Activated CD4-positive, alpha-beta T cell treated with anti-CD3 and anti-CD28 coated beads for 36 hours (primary cell): ENCODE results near the gene DOCK9. TPM values are rescaled to one million over a fixed set of nuclear protein-coding genes. Genes with fewer than 3 reads are reported as not detected.

Experiments used
- ATAC-seq: fragments of 200-7000 bp; cut with Tn5 transposase; one replicate; pipeline ENCODE4 v1.10.0; 2021; ENCODE audit warnings: mild to moderate bottlenecking, moderate library complexity
- CTCF ChIA-PET: fragments of 350-600 bp; sonication (Branson Sonifier 250); formaldehyde crosslinking; loops from one replicate; lab custom pipeline; 2021; ENCODE audit warnings: antibody characterized with exemption; lab: Charles Lee
- POLR2A ChIA-PET: fragments of 350-600 bp; sonication (Branson Sonifier 250); formaldehyde crosslinking; loops from one replicate; lab custom pipeline; 2021; ENCODE audit warnings: antibody characterized with exemption, inconsistent platforms; lab: Charles Lee
- DNase-seq: peaks from one replicate; pipeline ENCODE4 v3.0.0-alpha.2; 2020
- H3K27ac Mint-ChIP-seq: one replicate; pipeline ENCODE4 v1.8.0; 2021; ENCODE audit warnings: mixed read lengths
- H3K27me3 Mint-ChIP-seq: one replicate; pipeline ENCODE4 v1.8.0; 2021; ENCODE audit warnings: mixed read lengths
- H3K36me3 Mint-ChIP-seq: one replicate; pipeline ENCODE4 v1.8.0; 2021; ENCODE audit warnings: low read depth, mixed read lengths
- H3K4me1 Mint-ChIP-seq: one replicate; pipeline ENCODE4 v1.8.0; 2021; ENCODE audit warnings: mixed read lengths
- H3K4me3 Mint-ChIP-seq: one replicate; pipeline ENCODE4 v1.8.0; 2021; ENCODE audit warnings: mild to moderate bottlenecking, moderate library complexity, mixed read lengths
- H3K9me3 Mint-ChIP-seq: one replicate; pipeline ENCODE4 v1.8.0; 2021; ENCODE audit warnings: low read depth, mixed read lengths
- intact Hi-C, 2 experiments: fragments of 100-400 bp; cut with DNase I in 1 of 2; cut with micrococcal nuclease in 1 of 2; formaldehyde crosslinking; loops; one replicate each; pipeline versions ENCODE4 v1.14.2 to v1.15.1; 2022 to 2024; cut with DNase I, micrococcal nuclease
- total RNA-seq, 2 experiments: library from RNA; stranded (reverse); gene quantifications; one replicate each; pipeline ENCODE4 v1.2.3, GENCODE V29; 2021

DOCK9 gene
- total RNA-seq, 2 experiments from 2014 or later = 36.0 to 42.6 TPM

DNA sequence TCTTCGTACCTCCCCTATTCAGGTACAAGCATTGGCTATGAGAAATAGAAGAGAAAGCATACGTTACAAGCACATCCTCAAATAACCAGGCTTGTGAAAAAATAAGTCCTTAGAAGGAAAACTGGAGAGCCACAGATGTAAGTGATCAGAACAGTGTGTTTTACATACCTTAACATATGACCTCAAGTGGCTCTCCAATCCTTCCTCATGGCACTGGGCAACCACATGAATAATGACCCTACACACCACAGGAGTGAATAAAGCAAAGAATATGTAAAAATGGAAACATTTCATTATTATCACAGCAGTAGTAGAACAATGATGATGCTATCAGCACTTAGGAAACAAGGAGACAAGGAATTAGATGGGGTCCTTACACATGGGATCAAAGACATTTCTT lies 96.5 kb downstream of the DOCK9 start:
- ChIA-PET CTCF (no interaction called here), POLR2A (no interaction called here)
- intact Hi-C loops = no loop called here
- Mint-ChIP-seq H3K4me3 (no peak overlapping the region), H3K9me3 (no peaks in the 10 kb centered on the region), H3K27ac (no peak overlapping the region), H3K27me3 (no peaks in the 10 kb centered on the region), H3K4me1 (no peaks in the 10 kb centered on the region), H3K36me3 (peaks cover 62% of the 10 kb centered on the region)
- ATAC-seq = no peak
- DNase-seq = no peak

DNA sequence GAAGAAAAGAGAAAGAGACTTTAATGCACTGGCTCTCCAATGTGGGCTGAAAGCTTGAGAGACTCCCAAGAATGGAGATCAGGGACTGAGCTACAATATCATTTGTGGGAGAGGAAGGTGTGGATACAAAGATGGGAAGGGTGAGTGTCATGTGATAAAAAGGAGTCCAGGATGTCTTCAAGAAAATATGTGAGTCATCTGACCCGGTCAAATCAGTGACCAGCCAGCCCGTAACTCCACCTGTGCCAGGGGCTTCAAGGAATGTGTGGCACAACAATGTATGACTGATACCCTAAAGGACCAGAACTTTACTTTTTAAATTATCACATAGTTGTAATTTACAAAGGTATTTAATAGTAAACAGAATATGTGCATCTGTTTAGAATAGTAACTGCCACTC lies 97.2 kb downstream of the DOCK9 start:
- Mint-ChIP-seq H3K27ac (no peak overlapping the region), H3K27me3 (no peaks in the 10 kb centered on the region), H3K4me3 (no peak overlapping the region), H3K36me3 (peaks cover 57% of the 10 kb centered on the region), H3K4me1 (peaks cover 4% of the 10 kb centered on the region), H3K9me3 (no peaks in the 10 kb centered on the region)
- POLR2A ChIA-PET = no interaction called here
- intact Hi-C loops = no loop called here
- CTCF ChIA-PET = interaction anchor here (0.6 kb wide), 1 partner anchor 966 kb away, joined by 3 read pairs; no protein-coding TSS in a partner anchor
- ATAC-seq = no peak
- no peak for DNase-seq

GRCh38 chr13:98879957-98880356 lies 97.9 kb downstream of the DOCK9 start:
- Mint-ChIP-seq H3K4me1 (peaks cover 11% of the 10 kb centered on the region), H3K9me3 (peaks cover 1% of the 10 kb centered on the region), H3K27ac (no peak overlapping the region), H3K27me3 (no peaks in the 10 kb centered on the region), H3K36me3 (peaks cover 62% of the 10 kb centered on the region), H3K4me3 (no peak overlapping the region)
- ChIA-PET CTCF (interaction anchor here (0.6 to 1.0 kb wide), 3 partner anchors 39 to 967 kb away, joined by 3 read pairs; no protein-coding TSS in a partner anchor), POLR2A (no interaction called here)
- ATAC-seq (no peak), DNase-seq (no peak)
- intact Hi-C loops = loop anchor here in 1 of 2 experiments (10.0 kb wide), 1 partner anchor 385 kb away; no protein-coding TSS in a partner anchor

- ChIA-PET POLR2A (no interaction called here), CTCF (interaction anchor here (0.9 to 1.0 kb wide), 3 partner anchors 12 to 186 kb away, joined by 3 read pairs; no protein-coding TSS in a partner anchor)
- peaks cover 65% of the 10 kb centered on the region for H3K36me3 Mint-ChIP-seq
- H3K27me3 Mint-ChIP-seq = no peaks in the 10 kb centered on the region
- no peak overlapping the region for H3K27ac Mint-ChIP-seq
- peaks cover 7% of the 10 kb centered on the region for H3K9me3 Mint-ChIP-seq
- H3K4me3 Mint-ChIP-seq = no peak overlapping the region
- H3K4me1 Mint-ChIP-seq = peaks cover 19% of the 10 kb centered on the region
- no peak for DNase-seq
- ATAC-seq = no peak
- intact Hi-C loops = loop anchor here in 1 of 2 experiments (10.0 kb wide), 1 partner anchor 386 kb away; no protein-coding TSS in a partner anchor
Observed at GRCh38 chr13:98879127-98879520, 98.7 kb downstream of the DOCK9 start.

DNA sequence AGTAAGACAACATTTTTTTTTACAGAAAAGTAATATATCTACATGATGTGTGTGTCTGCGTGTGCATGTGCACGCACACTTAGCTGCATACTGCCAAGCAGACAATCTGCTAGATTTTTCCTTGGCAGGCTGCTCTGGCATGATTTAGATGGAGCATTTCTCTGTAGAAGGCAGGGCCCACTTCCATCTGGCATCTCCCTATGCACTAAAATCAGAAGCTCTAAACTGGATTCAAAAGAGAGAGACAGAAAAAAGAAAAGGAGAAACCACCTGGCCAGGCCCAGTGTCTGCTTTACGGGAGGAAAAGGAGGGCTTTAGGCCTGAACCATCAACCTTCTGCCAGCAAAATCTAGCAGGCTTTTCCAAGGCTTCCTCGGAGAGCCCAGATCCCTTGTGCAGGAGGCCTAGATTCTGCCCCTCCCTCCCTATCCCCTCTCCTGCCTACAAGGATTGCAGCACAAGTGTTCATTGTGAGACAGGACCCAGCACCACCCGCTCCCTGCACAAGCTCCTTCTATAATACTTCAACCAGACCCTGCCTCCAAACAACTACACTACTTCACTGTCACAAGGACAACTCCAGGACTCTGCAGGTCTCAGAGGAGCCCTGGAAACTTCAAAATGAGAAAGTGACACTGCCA lies 99.3 kb downstream of the DOCK9 start:
- Mint-ChIP-seq H3K27ac (no peak overlapping the region), H3K9me3 (peaks cover 10% of the 10 kb centered on the region), H3K4me3 (no peak overlapping the region), H3K4me1 (peaks cover 23% of the 10 kb centered on the region), H3K27me3 (no peaks in the 10 kb centered on the region), H3K36me3 (peaks cover 65% of the 10 kb centered on the region)
- ChIA-PET POLR2A (no interaction called here), CTCF (interaction anchor here (1.0 kb wide), 1 partner anchor 11 kb away, joined by 3 read pairs; no protein-coding TSS in a partner anchor)
- intact Hi-C loops = loop anchor here in 1 of 2 experiments (10.0 kb wide), 1 partner anchor 386 kb away; no protein-coding TSS in a partner anchor
- DNase-seq (no peak), ATAC-seq (no peak)

DNA sequence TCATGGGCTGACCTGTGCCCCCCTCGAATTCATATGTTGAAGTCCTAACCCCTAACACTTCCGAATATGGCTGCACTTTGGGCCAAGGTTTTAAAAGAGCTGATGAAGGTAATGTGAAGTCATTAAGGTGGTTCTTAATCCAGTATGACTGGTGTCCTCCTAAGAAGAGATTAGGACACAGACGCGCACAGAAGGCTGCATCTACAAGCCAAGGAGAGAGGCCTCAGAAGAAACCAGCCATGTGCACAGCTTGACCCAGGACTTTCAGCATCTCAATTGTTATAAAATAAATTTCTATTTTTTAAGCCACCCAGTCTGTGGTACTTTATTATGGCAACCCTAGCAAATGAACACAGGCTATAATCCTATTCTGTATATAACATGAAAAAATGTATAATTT lies 99.9 kb downstream of the DOCK9 start:
- ATAC-seq (no peak), DNase-seq (no peak)
- CTCF ChIA-PET = no interaction called here
- POLR2A ChIA-PET = no interaction called here
- no peak overlapping the region for H3K4me3 Mint-ChIP-seq
- no peaks in the 10 kb centered on the region for H3K27me3 Mint-ChIP-seq
- intact Hi-C loops = loop anchor here in 1 of 2 experiments (10.0 kb wide), 1 partner anchor 387 kb away; no protein-coding TSS in a partner anchor
- H3K36me3 Mint-ChIP-seq = peaks cover 71% of the 10 kb centered on the region
- H3K27ac Mint-ChIP-seq = no peak overlapping the region
- peaks cover 15% of the 10 kb centered on the region for H3K9me3 Mint-ChIP-seq
- peaks cover 23% of the 10 kb centered on the region for H3K4me1 Mint-ChIP-seq

DNA sequence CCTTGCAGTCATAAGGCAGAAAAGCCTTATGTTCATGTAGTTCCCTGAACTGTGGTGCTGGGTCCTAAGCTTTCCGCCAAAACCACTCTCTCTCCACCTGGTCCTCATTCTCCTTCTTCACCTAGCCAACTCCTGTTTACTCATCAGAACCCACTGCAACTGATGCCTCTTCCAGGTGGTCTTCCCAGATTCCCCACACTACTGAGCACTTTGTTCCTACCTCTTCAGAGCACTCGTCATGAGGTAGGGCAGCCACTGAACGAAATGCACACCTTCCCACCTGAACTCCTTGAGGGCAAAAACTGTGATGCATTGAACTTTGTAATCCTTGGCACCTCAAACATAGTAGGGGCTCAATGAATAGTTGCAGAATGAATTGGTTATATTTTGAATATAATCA lies 100.4 kb downstream of the DOCK9 start:
- ChIA-PET POLR2A (no interaction called here), CTCF (interaction anchor here (2.3 kb wide), 1 partner anchor 388 kb away, joined by 5 read pairs; no protein-coding TSS in a partner anchor)
- Mint-ChIP-seq H3K9me3 (peaks cover 16% of the 10 kb centered on the region), H3K4me3 (no peak overlapping the region), H3K27me3 (no peaks in the 10 kb centered on the region), H3K4me1 (peaks cover 23% of the 10 kb centered on the region), H3K27ac (no peak overlapping the region), H3K36me3 (peaks cover 71% of the 10 kb centered on the region)
- intact Hi-C loops = loop anchor here in 1 of 2 experiments (10.0 kb wide), 1 partner anchor 387 kb away; no protein-coding TSS in a partner anchor
- no peak for DNase-seq
- ATAC-seq = no peak

DNA sequence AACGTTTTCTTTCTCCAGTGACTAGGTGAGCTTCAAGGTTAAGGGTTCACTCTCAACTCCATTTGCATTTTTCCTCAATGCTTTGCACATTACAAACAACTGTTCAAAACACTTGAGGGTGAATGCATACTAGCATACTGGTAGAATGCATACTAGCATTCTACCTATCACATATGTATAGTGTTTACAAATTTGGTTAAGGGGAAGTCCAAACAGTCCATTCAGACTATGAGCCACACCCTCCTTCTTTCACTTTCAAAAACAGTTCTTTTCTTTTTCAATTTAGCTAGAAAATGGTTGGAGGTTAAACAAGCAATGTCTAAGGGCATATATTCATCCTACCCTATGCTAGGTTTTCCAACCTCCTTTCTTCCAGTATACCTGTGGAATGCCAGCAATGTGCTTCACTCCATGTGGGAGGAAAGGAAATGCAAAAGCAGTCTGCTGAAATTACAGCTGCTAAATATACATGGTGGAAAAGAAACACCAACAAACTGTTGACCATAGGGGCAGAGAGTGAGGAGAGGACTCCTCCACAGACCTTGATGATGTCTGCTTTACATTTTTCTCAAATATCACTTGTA lies 102.6 kb downstream of the DOCK9 start:
- Mint-ChIP-seq H3K4me1 (peaks cover 23% of the 10 kb centered on the region), H3K9me3 (peaks cover 16% of the 10 kb centered on the region), H3K36me3 (peaks cover 66% of the 10 kb centered on the region), H3K27me3 (no peaks in the 10 kb centered on the region), H3K27ac (peak overlapping the region; percentile 49), H3K4me3 (no peak overlapping the region)
- POLR2A ChIA-PET = interaction anchor here (1.0 kb wide), 1 partner anchor 15 kb away, joined by 3 read pairs; no protein-coding TSS in a partner anchor
- DNase-seq (no peak), ATAC-seq (peak; percentile 89)
- intact Hi-C loops = loop anchor here in 1 of 2 experiments (2.0 to 10.0 kb wide), 2 partner anchors 14 to 390 kb away; no protein-coding TSS in a partner anchor
- CTCF ChIA-PET = interaction anchor here (0.5 to 2.7 kb wide), 5 partner anchors 9 to 391 kb away, joined by 3 to 10 read pairs (median 4); no protein-coding TSS in a partner anchor

DNA sequence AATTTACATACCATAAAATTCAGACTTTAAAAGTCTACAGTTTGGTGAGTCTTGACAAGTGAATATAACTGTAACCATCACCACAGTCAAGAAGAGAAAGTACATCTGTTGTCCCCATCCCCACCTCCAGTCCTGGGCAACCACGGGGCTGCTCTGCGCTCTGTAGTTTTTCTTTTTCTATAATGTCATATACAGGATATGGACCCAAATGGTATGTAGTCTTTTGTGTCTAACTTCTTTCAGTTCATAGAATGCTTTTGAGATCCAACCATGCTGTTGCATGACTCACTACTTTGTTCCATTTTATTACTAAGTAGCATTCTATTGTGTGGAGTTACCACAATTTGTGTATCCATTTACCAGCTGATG lies 103.9 kb downstream of the DOCK9 start:
- CTCF ChIA-PET = interaction anchor here (0.6 to 2.7 kb wide), 6 partner anchors 10 to 316 kb away, joined by 3 to 10 read pairs (median 4); no protein-coding TSS in a partner anchor
- H3K27ac Mint-ChIP-seq = peak overlapping the region; percentile 44
- H3K4me3 Mint-ChIP-seq = no peak overlapping the region
- DNase-seq (peak; percentile 18), ATAC-seq (peak; percentile 45)
- H3K9me3 Mint-ChIP-seq = peaks cover 16% of the 10 kb centered on the region
- H3K4me1 Mint-ChIP-seq = peaks cover 23% of the 10 kb centered on the region
- H3K27me3 Mint-ChIP-seq = no peaks in the 10 kb centered on the region
- intact Hi-C loops = loop anchor here in 1 of 2 experiments (2.0 to 10.0 kb wide), 2 partner anchors 15 to 391 kb away; no protein-coding TSS in a partner anchor
- peaks cover 66% of the 10 kb centered on the region for H3K36me3 Mint-ChIP-seq
- POLR2A ChIA-PET = no interaction called here

- ChIA-PET POLR2A (no interaction called here), CTCF (interaction anchor here (0.6 to 2.7 kb wide), 6 partner anchors 9 to 393 kb away, joined by 3 to 10 read pairs (median 4); no protein-coding TSS in a partner anchor)
- peak overlapping the region; percentile 44 for H3K27ac Mint-ChIP-seq
- H3K36me3 Mint-ChIP-seq = peaks cover 63% of the 10 kb centered on the region
- intact Hi-C loops = loop anchor here in 1 of 2 experiments (2.0 to 10.0 kb wide), 2 partner anchors 15 to 391 kb away; no protein-coding TSS in a partner anchor
- peaks cover 23% of the 10 kb centered on the region for H3K4me1 Mint-ChIP-seq
- no peaks in the 10 kb centered on the region for H3K27me3 Mint-ChIP-seq
- no peak overlapping the region for H3K4me3 Mint-ChIP-seq
- ATAC-seq (peak; percentile 30), DNase-seq (peak; percentile 12)
- H3K9me3 Mint-ChIP-seq = peaks cover 16% of the 10 kb centered on the region
Observed at GRCh38 chr13:98873377-98874028, 104.4 kb downstream of the DOCK9 start.

DNA sequence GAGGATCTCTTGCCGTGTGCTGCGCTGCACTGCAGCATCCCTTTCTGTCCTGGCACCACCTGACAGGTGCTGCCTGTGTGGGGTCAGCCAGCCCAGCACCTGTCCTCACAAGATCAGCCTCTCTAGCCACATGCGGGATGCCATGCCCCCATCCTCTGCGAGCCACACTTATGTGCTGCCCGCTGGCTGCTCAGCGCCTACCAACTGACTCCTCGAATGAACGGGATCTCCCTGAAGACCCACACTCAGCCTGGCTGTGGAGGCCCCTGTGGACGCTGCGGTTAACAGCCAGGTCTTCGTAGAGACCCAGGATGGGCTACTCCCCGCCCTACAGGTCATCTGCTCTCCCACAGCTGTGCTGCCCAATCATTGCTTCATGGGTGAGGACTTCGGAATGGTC lies 106.1 kb downstream of the DOCK9 start:
- DNase-seq = no peak
- Mint-ChIP-seq H3K9me3 (peaks cover 16% of the 10 kb centered on the region), H3K4me1 (peaks cover 23% of the 10 kb centered on the region), H3K36me3 (peaks cover 64% of the 10 kb centered on the region), H3K27ac (no peak overlapping the region), H3K4me3 (no peak overlapping the region), H3K27me3 (no peaks in the 10 kb centered on the region)
- intact Hi-C loops = loop anchor here in 1 of 2 experiments (10.0 kb wide), 1 partner anchor 393 kb away; no protein-coding TSS in a partner anchor
- CTCF ChIA-PET = interaction anchor here (0.5 kb wide), 1 partner anchor 23 kb away, joined by 3 read pairs; no protein-coding TSS in a partner anchor
- ATAC-seq = no peak
- POLR2A ChIA-PET = no interaction called here
